ENCODE data around the gene STIM1.
A peak's percentile ranks its signal among the peaks of the same experiment; 100 is the strongest.

Gene STIM1

DNA sequence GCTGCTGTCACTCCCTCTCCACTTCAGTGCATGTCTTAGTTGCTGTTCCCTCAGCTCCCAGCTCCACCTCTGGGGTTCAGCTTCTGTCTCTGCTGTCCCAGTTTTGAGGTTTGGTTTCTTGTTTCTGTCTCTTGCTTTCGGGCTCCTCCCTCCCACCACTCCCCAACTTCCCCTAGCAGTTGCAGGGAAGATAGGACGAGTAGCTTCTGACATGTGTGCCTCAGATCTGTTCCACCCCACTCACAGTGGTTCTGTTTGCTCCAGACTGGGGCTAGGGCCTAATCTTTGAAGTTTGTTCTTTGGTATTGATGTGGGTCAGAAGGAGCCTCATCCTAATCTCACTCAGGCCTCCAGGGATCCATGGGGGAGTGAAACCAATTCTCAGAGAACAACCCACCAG, 236.6 kb downstream of the STIM1 start:
- DNase-seq (ENCODE audit: low read depth, low spot score) = no peak
- TF ChIP-seq, protein P1, sequence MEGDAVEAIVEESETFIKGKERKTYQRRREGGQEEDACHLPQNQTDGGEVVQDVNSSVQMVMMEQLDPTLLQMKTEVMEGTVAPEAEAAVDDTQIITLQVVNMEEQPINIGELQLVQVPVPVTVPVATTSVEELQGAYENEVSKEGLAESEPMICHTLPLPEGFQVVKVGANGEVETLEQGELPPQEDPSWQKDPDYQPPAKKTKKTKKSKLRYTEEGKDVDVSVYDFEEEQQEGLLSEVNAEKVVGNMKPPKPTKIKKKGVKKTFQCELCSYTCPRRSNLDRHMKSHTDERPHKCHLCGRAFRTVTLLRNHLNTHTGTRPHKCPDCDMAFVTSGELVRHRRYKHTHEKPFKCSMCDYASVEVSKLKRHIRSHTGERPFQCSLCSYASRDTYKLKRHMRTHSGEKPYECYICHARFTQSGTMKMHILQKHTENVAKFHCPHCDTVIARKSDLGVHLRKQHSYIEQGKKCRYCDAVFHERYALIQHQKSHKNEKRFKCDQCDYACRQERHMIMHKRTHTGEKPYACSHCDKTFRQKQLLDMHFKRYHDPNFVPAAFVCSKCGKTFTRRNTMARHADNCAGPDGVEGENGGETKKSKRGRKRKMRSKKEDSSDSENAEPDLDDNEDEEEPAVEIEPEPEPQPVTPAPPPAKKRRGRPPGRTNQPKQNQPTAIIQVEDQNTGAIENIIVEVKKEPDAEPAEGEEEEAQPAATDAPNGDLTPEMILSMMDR (IDR thresholded peaks at IDR 0.05; ENCODE audit: insufficient read depth, low read length, missing control alignments) = no peak
- CTCF ChIA-PET = no interaction called here
- POLR2A ChIA-PET = no interaction called here
- no peak overlapping the region for H3K4me3 ChIP-seq (ENCODE audit: low read depth, low read length)

DNA sequence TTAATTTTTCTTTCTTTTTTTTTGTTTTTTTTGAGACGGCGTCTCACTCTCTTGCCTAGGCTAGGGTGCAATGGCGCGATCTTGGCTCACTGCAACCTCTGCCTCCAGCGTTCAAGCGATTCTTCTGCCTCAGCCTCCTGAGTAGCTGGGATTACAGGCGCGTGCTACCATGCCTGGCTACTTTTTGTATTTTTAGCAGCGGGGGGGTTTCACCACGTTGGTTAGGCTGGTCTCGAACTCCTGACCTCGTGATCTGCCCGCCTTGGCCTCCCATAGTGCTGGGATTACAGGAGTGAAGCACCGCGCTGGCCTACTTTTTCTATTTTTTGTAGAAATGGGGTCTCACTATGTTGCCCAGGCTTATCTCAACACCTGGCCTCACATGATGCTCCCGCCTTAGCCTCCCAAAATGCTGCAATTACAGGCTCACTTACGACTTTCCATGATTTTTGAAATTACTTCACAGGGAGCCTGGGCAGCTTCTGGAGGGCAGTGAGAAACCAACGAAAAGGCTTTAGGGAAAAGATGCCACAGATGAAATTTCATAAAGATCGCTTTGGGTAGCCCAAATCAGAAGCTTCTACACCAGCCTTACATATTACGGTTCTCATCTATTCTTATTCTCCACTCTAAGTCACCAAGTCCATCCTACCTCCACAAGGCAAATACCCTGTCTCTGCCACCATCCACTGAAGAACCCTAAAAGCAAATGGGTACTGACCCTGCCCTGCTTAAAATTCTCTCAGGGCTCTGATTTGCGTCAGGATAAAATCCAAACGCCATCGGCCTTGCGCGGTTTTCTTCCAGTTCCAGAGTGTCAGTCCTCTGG, 238.3 kb downstream of the STIM1 start:
- H3K4me3 ChIP-seq (ENCODE audit: low read depth, low read length) = peak overlapping the region; percentile 93
- ChIA-PET POLR2A (no interaction called here), CTCF (interaction anchor here (1.2 to 2.0 kb wide), 2 partner anchors 21 to 244 kb away, joined by 4 to 8 read pairs; no protein-coding TSS in a partner anchor)
- TF ChIP-seq, protein P1 (IDR thresholded peaks at IDR 0.05; ENCODE audit: insufficient read depth, low read length, missing control alignments) = no peak
- DNase-seq (ENCODE audit: low read depth, low spot score) = no peak

DNA sequence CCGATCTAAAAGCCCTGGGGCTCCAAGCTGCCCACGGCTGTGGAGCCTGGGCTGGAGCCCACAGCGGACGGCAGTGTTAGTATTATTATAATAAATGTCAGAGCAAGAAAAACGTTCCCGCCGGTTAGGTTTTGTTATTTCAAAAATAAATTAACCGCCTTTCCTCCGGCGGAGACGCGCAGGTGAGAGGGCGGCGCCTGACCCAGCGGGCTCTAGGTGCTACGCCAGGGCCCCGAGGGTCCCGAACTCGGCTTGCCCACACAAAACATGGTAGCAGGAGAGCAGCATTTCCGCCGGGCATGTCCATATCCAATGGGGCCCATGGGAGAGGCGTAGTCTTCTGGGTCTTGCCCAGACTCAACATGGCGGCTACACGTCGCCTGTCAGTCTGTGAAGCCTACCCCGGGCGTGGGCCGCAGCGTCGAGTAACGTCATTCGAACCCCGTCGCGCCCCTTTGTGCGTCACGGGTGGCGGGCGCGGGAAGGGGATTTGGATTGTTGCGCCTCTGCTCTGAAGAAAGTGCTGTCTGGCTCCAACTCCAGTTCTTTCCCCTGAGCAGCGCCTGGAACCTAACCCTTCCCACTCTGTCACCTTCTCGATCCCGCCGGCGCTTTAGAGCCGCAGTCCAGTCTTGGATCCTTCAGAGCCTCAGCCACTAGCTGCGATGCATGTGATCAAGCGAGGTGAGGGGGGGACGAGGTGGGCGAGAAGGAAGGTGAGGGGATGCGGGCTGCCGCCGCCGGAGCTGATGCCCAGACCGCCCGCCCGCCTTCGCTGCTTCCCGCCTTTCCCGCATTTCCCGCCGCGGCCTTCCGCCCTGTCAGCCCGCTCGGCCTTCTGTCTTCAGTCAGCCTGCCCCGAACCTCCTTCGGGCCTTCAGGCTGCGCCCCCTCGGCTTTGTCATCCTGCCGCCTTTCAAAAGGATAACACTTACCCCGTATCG, 239.2 kb downstream of the STIM1 start, which contains the start of gene RRM1:
TSS of gene RRM1 (plus strand) at position 452 of the 944 bp plus-strand sequence. CDS start at position 666, 214 bp downstream.
- peak; percentile 77 for DNase-seq (ENCODE audit: low read depth, low spot score)
- TF ChIP-seq, protein P1 (IDR thresholded peaks at IDR 0.05; ENCODE audit: insufficient read depth, low read length, missing control alignments) = no peak
- CTCF ChIA-PET = interaction anchor here (1.6 to 2.0 kb wide), 2 partner anchors 22 to 244 kb away, joined by 5 to 8 read pairs; no protein-coding TSS in a partner anchor
- peak within 1 kb of the TSS; percentile 93 for H3K4me3 ChIP-seq (ENCODE audit: low read depth, low read length)
- POLR2A ChIA-PET = no interaction called here

DNA sequence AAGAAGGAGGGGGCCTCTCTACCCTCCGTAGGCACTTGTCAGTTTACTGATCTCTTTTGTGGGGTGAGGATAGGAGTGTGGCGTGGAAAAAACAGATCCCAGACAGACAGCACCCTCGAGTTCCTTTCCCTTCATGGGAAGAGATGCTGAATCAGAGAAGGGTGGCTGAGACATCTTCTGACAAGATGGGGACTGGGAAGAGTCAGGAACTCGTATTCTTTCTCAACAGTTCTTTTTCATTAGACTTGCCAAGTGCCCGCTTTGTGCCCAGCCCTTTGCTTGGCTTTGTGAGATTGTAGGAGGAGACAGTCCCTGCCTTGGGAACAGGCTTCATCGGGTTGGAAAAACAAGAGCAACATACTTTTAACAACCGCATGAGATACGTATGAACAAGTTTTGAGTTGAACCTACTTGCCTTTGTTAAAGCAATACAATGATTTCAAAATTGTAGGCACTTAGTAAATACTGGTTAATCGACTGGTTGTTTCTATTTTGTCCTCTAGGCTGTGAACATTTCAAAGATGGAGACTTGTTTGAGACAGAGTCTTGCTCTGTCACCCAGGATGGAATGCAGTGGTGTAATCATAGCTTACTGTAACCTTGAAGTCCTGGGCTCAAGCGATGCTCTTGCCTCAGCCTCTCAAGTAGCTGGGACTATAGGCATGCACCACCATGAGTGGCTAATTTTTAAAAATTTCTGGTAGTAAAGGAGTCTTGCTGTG, 240.2 kb downstream of the STIM1 start:
- POLR2A ChIA-PET = no interaction called here
- peak overlapping the region; percentile 93 for H3K4me3 ChIP-seq (ENCODE audit: low read depth, low read length)
- CTCF ChIA-PET = interaction anchor here (1.6 to 2.0 kb wide), 2 partner anchors 23 to 245 kb away, joined by 5 to 8 read pairs; no protein-coding TSS in a partner anchor
- TF ChIP-seq, protein P1 (IDR thresholded peaks at IDR 0.05; ENCODE audit: insufficient read depth, low read length, missing control alignments) = no peak
- DNase-seq (ENCODE audit: low read depth, low spot score) = peak; percentile 56

DNA sequence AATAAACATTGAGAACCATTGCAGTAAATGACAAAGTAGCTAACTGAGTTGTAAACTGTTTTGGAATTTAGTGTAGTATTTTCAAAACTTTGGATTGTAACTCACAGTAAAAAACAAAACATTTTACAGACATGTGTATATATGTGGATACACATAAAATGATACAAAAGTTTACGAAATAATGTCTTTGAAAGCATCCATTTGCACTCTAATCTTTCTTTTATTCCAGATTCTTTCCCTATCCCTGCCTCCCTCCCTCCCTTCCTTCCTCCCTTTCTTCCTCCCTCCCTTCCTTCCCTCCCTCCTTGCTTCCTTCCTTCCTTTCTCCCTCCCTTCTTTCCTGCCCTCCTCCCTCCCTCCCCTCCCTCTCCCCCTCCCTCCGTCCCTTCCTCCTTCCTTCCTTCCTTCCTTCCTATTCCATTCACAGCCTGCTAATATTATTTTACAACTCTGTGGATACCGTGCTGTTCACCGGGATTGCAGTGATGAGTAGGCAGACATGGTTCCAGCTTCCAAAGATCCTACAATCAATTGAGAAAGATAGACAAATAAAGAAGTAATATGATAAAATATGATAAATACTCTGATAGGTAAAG, 242.7 kb downstream of the STIM1 start:
- no peak for DNase-seq (ENCODE audit: low read depth, low spot score)
- H3K4me3 ChIP-seq (ENCODE audit: low read depth, low read length) = no peak overlapping the region
- CTCF ChIA-PET = interaction anchor here (1.5 kb wide), 1 partner anchor 243 kb away, joined by 5 read pairs; the partner anchor contains the start of gene STIM1
- POLR2A ChIA-PET = no interaction called here
- TF ChIP-seq, protein P1 (IDR thresholded peaks at IDR 0.05; ENCODE audit: insufficient read depth, low read length, missing control alignments) = no peak
